CD14-positive monocyte (primary cell): Measurements from ENCODE around the gene ENOPH1. TPM values are rescaled to one million over a fixed set of nuclear protein-coding genes. Genes with fewer than 3 reads are reported as not detected.
"Not testable (repeated sequence)": the region's sequence is repeated elsewhere in the genome, so short reads cannot be mapped to it uniquely, and the experiment has no call there.

ENCODE experiments used
- DNase-seq, 3 donors: peaks; one replicate each; pipeline ENCODE4 v3.0.0-alpha.2; 2011 to 2022
- H2AFZ ChIP-seq: 2 replicates; pipeline ENCODE4 v1.6.0; 2012; ENCODE audit warnings: mild to moderate bottlenecking, low read depth, low read length, inconsistent platforms; ENCODE audit not compliant: insufficient read depth, poor library complexity, severe bottlenecking
- H3K27ac ChIP-seq, 2 donors: 1 replicate in 1 of 2; 2 replicates in 1 of 2; pipeline ENCODE4 v1.5.1; 2012 to 2013; ENCODE audit warnings: low read length in 2 of 2, control low read depth in 1 of 2, inconsistent platforms in 1 of 2, low read depth in 1 of 2, mild to moderate bottlenecking in 1 of 2
- H3K27me3 ChIP-seq, 2 donors: one replicate each; pipeline versions ENCODE4 v1.6.0 to v1.6.1; 2011 to 2013; ENCODE audit warnings: low read length in 2 of 2; ENCODE audit not compliant: control insufficient read depth in 2 of 2, insufficient read depth in 2 of 2
- H3K36me3 ChIP-seq, 2 donors: replicated peaks in 1 of 2; 1 replicate in 1 of 2; 2 replicates in 1 of 2; pipeline versions ENCODE4 v1.5.1 to v1.6.1; 2012 to 2013; ENCODE audit warnings: low read length in 2 of 2, control low read depth in 1 of 2, inconsistent platforms in 1 of 2, mild to moderate bottlenecking in 1 of 2; ENCODE audit not compliant: insufficient read depth in 2 of 2, control insufficient read depth in 1 of 2
- H3K4me1 ChIP-seq, 2 donors: 1 replicate in 1 of 2; 2 replicates in 1 of 2; pipeline versions ENCODE4 v1.5.1 to v1.6.1; 2012 to 2013; ENCODE audit warnings: low read length in 2 of 2, control low read depth in 1 of 2, inconsistent platforms in 1 of 2, mild to moderate bottlenecking in 1 of 2, moderate library complexity in 1 of 2; ENCODE audit not compliant: insufficient read depth in 2 of 2, control insufficient read depth in 1 of 2
- H3K4me2 ChIP-seq: replicated peaks from 2 replicates; pipeline ENCODE3; 2012; ENCODE audit warnings: low read length, moderate library complexity, mild to moderate bottlenecking; ENCODE audit not compliant: poor library complexity, severe bottlenecking; ENCODE audit errors: extremely low read depth
- H3K4me3 ChIP-seq, 3 experiments: fragments of 200-600 bp in 1 of 3; sonication (generic) in 1 of 3; replicated peaks in 1 of 3; 1 replicate in 2 of 3; 2 replicates in 1 of 3; pipeline ENCODE4 v1.5.1; 2011 to 2013; ENCODE audit warnings: low read length in 3 of 3, mild to moderate bottlenecking in 3 of 3, control low read depth in 2 of 3, low read depth in 2 of 3, inconsistent platforms in 1 of 3, moderate library complexity in 1 of 3
- H3K79me2 ChIP-seq: 2 replicates; pipeline ENCODE4 v1.6.0; 2012; ENCODE audit warnings: mild to moderate bottlenecking, control low read depth, inconsistent platforms, low read length, moderate library complexity; ENCODE audit not compliant: insufficient read depth
- H3K9ac ChIP-seq: 2 replicates; pipeline ENCODE4 v1.6.0; 2017; ENCODE audit warnings: low read length, mild to moderate bottlenecking; ENCODE audit not compliant: insufficient read depth, poor library complexity, severe bottlenecking
- H3K9me3 ChIP-seq, 2 donors: replicated peaks in 1 of 2; 1 replicate in 1 of 2; 2 replicates in 1 of 2; pipeline versions ENCODE4 v1.5.1 to v1.6.1; 2012 to 2013; ENCODE audit warnings: low read length in 2 of 2, control low read depth in 1 of 2; ENCODE audit not compliant: control insufficient read depth in 1 of 2, insufficient read depth in 1 of 2
- H4K20me1 ChIP-seq: 2 replicates; pipeline ENCODE4 v1.6.0; 2012; ENCODE audit warnings: mild to moderate bottlenecking, low read length, control low read depth, moderate library complexity; ENCODE audit not compliant: insufficient read depth
- H3K27ac Mint-ChIP-seq, 7 donors: one replicate each; pipeline ENCODE4 v1.8.0; 2020; ENCODE audit warnings: mild to moderate bottlenecking in 7 of 7, mixed read lengths in 7 of 7, moderate library complexity in 6 of 7, inconsistent platforms in 2 of 7
- H3K27me3 Mint-ChIP-seq, 3 donors: one replicate each; pipeline ENCODE4 v1.8.0; 2021 to 2022; ENCODE audit warnings: low read depth in 3 of 3, mild to moderate bottlenecking in 3 of 3, mixed read lengths in 3 of 3, moderate library complexity in 3 of 3, inconsistent platforms in 1 of 3
- H3K36me3 Mint-ChIP-seq, 2 donors: one replicate each; pipeline ENCODE4 v1.8.0; 2020; ENCODE audit warnings: mixed read lengths in 2 of 2, inconsistent platforms in 1 of 2, mild to moderate bottlenecking in 1 of 2
- H3K4me1 Mint-ChIP-seq: one replicate; pipeline ENCODE4 v1.8.0; 2020; ENCODE audit warnings: mild to moderate bottlenecking, mixed read lengths
- H3K4me3 Mint-ChIP-seq, 2 donors: one replicate each; pipeline ENCODE4 v1.8.0; 2020; ENCODE audit warnings: mild to moderate bottlenecking in 2 of 2, mixed read lengths in 2 of 2, moderate library complexity in 1 of 2
- H3K9me3 Mint-ChIP-seq, 7 donors: one replicate each; pipeline ENCODE4 v1.8.0; 2020 to 2022; ENCODE audit warnings: mixed read lengths in 7 of 7, mild to moderate bottlenecking in 6 of 7, moderate library complexity in 6 of 7, inconsistent platforms in 2 of 7
- WGBS: methylation state at CpG from one replicate; pipeline ENCODE4 v1.1.5; 2013; ENCODE audit warnings: missing lambda C conversion rate; ENCODE audit not compliant: insufficient coverage; 5-methylcytosine and 5-hydroxymethylcytosine counted together
- intact Hi-C, 2 donors: fragments of 100-400 bp; cut with micrococcal nuclease; formaldehyde crosslinking; loops; one replicate each; pipeline versions ENCODE4 v1.15.0 to v1.15.1; 2023
- polyA plus RNA-seq, 3 donors: library from polyadenylated mRNA; depleted of rRNA in 1 of 3; unstranded in 2 of 3; stranded (reverse) in 1 of 3; fragments of 300-500 nt in 2 of 3; fragments of >200 nt in 1 of 3; fragmentation: Illumina TruSeq in 2 of 3; gene quantifications; 1 replicate in 2 of 3; 2 replicates in 1 of 3; pipeline ENCODE4 v1.2.3, GENCODE V29; 2012 to 2021
- TF ChIP-seq, protein P1 (sequence below): fragments of 200-600 bp; IDR thresholded peaks from one replicate; pipeline ENCODE4 v1.8.0; 2022; ENCODE audit warnings: antibody characterized with exemption, mild to moderate bottlenecking

ENOPH1 gene
- polyA plus RNA-seq, 3 donors = 6.1 to 23.4 (median 22.0) TPM

DNA sequence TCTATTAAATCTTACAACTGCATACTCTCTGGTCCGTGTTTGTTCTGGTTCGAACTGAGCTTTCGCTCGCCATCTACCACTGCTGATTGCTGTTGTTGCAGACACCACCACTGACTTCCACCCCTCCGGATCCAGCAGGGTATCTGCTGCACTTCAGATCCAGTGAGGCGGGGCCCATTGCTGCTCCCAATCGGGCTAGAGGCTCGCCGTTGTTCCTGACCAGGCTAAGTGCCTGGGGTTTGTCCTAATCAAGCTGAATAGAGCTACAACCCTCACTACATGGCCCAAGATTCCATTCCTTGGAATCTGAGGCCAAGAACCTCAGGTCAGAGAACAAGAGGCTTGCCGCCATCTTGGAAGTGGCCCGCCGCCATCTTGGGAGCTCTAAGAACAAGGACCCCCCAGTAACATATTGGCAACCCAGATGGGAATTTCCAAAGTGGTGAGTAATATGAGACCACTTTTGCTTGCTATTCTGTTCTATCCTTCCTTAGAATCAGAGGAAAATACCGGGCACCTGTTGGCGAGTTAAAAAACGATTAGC is 43.3 kb downstream of the ENOPH1 start:
- Histone ChIP-seq H3K79me2 (no peaks in the 10 kb centered on the region), H3K4me3 (no peak overlapping the region), H3K27me3 (no peaks in the 10 kb centered on the region), H3K9ac (no peak overlapping the region), H2AFZ (no peak overlapping the region), H3K4me2 (no peak overlapping the region), H4K20me1 (no peaks in the 10 kb centered on the region), H3K27ac (no peak overlapping the region), H3K36me3 (no peaks in the 10 kb centered on the region), H3K9me3 (peaks cover 0 to 3% of the 10 kb centered on the region in 2 donors), H3K4me1 (no peaks in the 10 kb centered on the region)
- H3K27ac Mint-ChIP-seq = no peak overlapping the region
- H3K9me3 Mint-ChIP-seq = peaks cover 0 to 3% (median 0%) of the 10 kb centered on the region in 7 donors
- no peak overlapping the region for H3K4me3 Mint-ChIP-seq
- intact Hi-C loops = no loop called here
- no peak for DNase-seq
- peaks cover 0 to 7% (median 0%) of the 10 kb centered on the region in 3 donors for H3K27me3 Mint-ChIP-seq
- no peaks in the 10 kb centered on the region for H3K36me3 Mint-ChIP-seq
- H3K4me1 Mint-ChIP-seq = peaks cover 2% of the 10 kb centered on the region
- TF ChIP-seq, protein P1, sequence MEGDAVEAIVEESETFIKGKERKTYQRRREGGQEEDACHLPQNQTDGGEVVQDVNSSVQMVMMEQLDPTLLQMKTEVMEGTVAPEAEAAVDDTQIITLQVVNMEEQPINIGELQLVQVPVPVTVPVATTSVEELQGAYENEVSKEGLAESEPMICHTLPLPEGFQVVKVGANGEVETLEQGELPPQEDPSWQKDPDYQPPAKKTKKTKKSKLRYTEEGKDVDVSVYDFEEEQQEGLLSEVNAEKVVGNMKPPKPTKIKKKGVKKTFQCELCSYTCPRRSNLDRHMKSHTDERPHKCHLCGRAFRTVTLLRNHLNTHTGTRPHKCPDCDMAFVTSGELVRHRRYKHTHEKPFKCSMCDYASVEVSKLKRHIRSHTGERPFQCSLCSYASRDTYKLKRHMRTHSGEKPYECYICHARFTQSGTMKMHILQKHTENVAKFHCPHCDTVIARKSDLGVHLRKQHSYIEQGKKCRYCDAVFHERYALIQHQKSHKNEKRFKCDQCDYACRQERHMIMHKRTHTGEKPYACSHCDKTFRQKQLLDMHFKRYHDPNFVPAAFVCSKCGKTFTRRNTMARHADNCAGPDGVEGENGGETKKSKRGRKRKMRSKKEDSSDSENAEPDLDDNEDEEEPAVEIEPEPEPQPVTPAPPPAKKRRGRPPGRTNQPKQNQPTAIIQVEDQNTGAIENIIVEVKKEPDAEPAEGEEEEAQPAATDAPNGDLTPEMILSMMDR = no peak
- 98% methylated on average over 5 of the region's 15 CpGs for WGBS

DNA sequence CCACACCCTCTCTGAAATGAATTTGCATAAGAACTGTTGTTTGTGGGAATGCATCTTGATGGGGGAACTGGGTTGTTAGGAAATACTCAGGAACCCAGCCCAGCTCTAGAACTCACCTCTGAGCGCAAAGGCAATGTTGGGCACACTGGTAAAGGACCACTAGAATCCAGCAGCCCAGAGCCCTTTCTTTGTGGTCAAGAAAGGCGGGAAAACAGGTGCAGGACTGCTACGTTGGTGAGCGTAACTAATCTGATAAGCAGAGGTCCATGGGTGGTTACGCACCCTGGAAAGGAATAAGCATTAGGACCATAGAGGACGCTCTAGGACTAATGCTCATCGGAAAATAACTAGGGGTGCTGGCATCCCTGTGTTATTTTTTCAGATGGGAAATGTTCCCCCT is 45.5 kb downstream of the ENOPH1 start:
- H3K36me3 Mint-ChIP-seq, H2AFZ ChIP-seq, H3K4me1 ChIP-seq, H3K9me3 ChIP-seq, H3K9ac ChIP-seq, H3K4me3 ChIP-seq, DNase-seq, intact Hi-C loops, H3K4me3 Mint-ChIP-seq, H3K27ac ChIP-seq, H3K4me2 ChIP-seq, H3K9me3 Mint-ChIP-seq, H3K36me3 ChIP-seq, H3K27me3 ChIP-seq, H3K4me1 Mint-ChIP-seq, H4K20me1 ChIP-seq, H3K79me2 ChIP-seq: not testable (repeated sequence)
- H3K27ac Mint-ChIP-seq = peak overlapping the region in 1 of 7 donors; percentile 60
- H3K27me3 Mint-ChIP-seq = peaks cover 0 to 10% (median 0%) of the 10 kb centered on the region in 3 donors
- 92% methylated on average over 4 of the region's 7 CpGs for WGBS

DNA sequence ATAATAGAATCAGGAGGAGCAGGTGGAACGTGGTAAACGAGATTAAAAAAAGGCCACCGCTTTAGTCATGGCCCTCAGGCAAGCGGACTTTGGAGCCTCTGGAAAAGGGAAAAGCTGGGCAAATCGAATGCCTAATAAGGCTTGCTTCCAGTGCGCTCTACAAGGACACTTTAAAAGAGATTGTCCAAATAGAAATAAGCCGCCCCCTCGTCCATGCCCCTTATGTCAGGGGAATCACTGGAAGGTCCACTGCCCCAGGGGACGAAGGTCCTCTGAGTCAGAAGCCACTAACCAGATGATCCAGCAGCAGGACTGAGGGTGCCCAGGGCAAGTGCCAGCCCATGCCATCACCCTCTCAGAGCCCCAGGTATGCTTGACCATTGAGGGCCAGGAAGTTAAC is 47.1 kb downstream of the ENOPH1 start:
- H3K9me3 Mint-ChIP-seq, H3K27ac Mint-ChIP-seq, H3K9ac ChIP-seq, H3K4me1 ChIP-seq, H3K27me3 ChIP-seq, H3K36me3 Mint-ChIP-seq, H3K79me2 ChIP-seq, H3K4me2 ChIP-seq, H3K36me3 ChIP-seq, H2AFZ ChIP-seq, H3K4me3 ChIP-seq, H3K9me3 ChIP-seq, H3K27ac ChIP-seq, H3K4me3 Mint-ChIP-seq, intact Hi-C loops, DNase-seq, H4K20me1 ChIP-seq, H3K4me1 Mint-ChIP-seq: not testable (repeated sequence)
- 98% methylated on average over 9 of the region's 9 CpGs for WGBS
- peaks cover 0 to 12% (median 0%) of the 10 kb centered on the region in 3 donors for H3K27me3 Mint-ChIP-seq
